Measurements from ENCODE around the gene NRTN.

DNA sequence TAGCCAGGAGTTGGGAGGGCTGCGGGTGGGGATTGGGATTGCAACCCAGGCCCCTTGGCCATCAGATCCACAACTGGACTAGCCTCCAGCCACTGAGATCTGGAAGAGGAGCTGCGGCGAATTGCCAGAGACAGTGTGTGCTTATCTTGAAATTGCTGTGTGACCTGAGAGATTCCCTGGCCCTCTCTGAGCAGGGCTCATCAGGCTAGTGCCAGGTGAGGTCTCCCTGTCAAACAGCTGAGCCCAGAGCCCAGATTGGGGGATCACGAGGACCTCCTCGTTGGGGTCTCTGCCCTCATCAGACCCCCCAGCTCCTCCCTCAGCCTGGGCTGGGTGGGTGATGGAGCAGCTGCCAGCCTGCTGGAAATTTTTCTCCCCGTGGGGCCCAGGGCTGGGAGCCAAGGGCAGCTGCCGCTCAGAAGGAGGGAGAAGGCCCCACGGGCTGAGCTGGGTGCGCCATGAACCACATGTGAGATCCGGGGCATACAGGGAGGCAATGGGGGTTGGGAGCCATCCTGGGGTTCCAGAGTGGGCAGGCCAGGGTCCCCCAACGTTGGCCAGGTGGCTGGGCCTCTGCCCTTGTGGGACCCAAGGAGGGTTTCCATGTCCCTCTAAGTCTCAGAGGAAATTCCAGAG, 58.3 kb downstream of the NRTN start:
- TF ChIP-seq POLR2A (IDR thresholded peaks at IDR 0.05) (no peak), EP300 (IDR thresholded peaks at IDR 0.05) (no peak)
- TF ChIP-seq, protein P1, sequence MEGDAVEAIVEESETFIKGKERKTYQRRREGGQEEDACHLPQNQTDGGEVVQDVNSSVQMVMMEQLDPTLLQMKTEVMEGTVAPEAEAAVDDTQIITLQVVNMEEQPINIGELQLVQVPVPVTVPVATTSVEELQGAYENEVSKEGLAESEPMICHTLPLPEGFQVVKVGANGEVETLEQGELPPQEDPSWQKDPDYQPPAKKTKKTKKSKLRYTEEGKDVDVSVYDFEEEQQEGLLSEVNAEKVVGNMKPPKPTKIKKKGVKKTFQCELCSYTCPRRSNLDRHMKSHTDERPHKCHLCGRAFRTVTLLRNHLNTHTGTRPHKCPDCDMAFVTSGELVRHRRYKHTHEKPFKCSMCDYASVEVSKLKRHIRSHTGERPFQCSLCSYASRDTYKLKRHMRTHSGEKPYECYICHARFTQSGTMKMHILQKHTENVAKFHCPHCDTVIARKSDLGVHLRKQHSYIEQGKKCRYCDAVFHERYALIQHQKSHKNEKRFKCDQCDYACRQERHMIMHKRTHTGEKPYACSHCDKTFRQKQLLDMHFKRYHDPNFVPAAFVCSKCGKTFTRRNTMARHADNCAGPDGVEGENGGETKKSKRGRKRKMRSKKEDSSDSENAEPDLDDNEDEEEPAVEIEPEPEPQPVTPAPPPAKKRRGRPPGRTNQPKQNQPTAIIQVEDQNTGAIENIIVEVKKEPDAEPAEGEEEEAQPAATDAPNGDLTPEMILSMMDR (IDR thresholded peaks at IDR 0.05) = no peak
